Mononuclear cell (primary cell): ENCODE data around the gene ATXN7L1. TPM values are rescaled to one million over a fixed set of nuclear protein-coding genes. Genes with fewer than 3 reads are reported as not detected.

ENCODE experiments used
- H3K27me3 ChIP-seq: 2 replicates; pipeline ENCODE4 v1.6.0; 2011; ENCODE audit warnings: low read length, control low read depth; ENCODE audit not compliant: insufficient read depth
- H3K4me1 ChIP-seq: 2 replicates; pipeline ENCODE4 v1.5.1; 2011; ENCODE audit warnings: mild to moderate bottlenecking, low read length, control low read depth; ENCODE audit not compliant: insufficient read depth
- H3K4me3 ChIP-seq: 2 replicates; pipeline ENCODE4 v1.5.1; 2011; ENCODE audit warnings: mild to moderate bottlenecking, low read length, moderate library complexity
- H3K9me3 ChIP-seq: 2 replicates; pipeline ENCODE4 v1.5.1; 2011; ENCODE audit warnings: low read depth, mild to moderate bottlenecking, control low read depth, low read length
- total RNA-seq: library from RNA; depleted of rRNA; stranded (reverse); fragments of >200 nt; gene quantifications from one replicate; pipeline ENCODE4 v1.2.3, GENCODE V29; 2012

Gene ATXN7L1
- total RNA-seq, 1 donor = 7.1 TPM

GRCh38 chr7:105815576-105815975, 60.8 kb downstream of the ATXN7L1 start:
- no peaks in the 10 kb centered on the region for H3K9me3 ChIP-seq
- H3K27me3 ChIP-seq = no peaks in the 10 kb centered on the region
- H3K4me1 ChIP-seq = peaks cover 32% of the 10 kb centered on the region
- no peak overlapping the region for H3K4me3 ChIP-seq

GRCh38 chr7:105814481-105814880, 61.9 kb downstream of the ATXN7L1 start:
- Histone ChIP-seq H3K9me3 (no peaks in the 10 kb centered on the region), H3K4me1 (peaks cover 39% of the 10 kb centered on the region), H3K4me3 (no peak overlapping the region), H3K27me3 (no peaks in the 10 kb centered on the region)

DNA sequence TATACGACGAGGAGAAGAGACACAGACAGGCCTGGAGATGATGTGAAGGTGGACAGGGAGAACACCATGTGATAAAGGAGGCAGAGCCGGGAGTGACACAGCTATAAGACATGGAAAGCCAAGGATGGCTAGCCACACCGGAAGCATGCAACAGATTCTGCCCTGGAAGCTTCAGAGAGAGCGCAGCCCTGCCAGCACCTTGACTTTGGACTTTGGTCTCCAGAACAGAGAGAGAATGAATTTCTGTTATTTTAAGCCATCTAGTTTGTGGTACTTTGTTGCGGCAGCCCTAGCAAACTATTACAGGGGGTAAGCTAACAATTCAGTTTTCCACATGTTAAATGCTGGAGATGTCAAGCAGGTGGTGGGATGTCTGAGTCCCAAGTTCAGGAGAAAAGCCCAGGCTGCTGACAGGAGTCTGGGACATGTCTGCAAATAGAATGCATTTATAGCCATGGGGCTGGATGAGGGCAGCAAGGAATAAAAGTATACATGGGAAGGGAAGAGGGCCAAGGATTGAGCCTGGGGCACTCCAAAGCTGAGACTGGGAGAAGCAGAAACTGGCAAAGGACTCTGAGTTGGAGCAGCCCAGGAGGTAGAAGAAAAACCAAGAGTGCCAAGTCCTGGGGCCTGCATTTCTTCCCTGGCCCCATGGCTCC, 65.1 kb downstream of the ATXN7L1 start:
- H3K27me3 ChIP-seq = no peaks in the 10 kb centered on the region
- no peak overlapping the region for H3K4me3 ChIP-seq
- H3K4me1 ChIP-seq = peaks cover 64% of the 10 kb centered on the region
- H3K9me3 ChIP-seq = no peaks in the 10 kb centered on the region

DNA sequence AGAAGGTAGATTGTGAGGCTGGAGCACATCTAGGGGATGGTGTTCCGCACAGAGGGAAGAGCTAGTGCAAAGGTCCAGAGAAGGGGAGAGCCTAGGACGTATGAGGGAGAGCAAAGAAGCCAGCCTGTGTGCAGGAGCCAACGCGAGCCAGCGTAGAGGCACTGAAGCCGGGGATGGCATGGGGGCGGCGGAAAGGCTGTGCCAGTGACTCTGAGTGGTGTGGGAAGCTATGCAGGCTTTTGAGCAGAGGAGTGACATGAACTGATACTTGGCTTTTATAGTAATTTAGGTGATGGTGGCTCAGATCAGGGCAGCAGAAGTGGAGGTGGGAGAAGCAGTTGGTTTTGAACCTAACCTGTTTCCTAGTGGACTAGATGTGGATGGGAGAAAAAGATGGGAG, 65.8 kb downstream of the ATXN7L1 start:
- Histone ChIP-seq H3K4me3 (no peak overlapping the region), H3K27me3 (no peaks in the 10 kb centered on the region), H3K9me3 (no peaks in the 10 kb centered on the region), H3K4me1 (peaks cover 63% of the 10 kb centered on the region)

DNA sequence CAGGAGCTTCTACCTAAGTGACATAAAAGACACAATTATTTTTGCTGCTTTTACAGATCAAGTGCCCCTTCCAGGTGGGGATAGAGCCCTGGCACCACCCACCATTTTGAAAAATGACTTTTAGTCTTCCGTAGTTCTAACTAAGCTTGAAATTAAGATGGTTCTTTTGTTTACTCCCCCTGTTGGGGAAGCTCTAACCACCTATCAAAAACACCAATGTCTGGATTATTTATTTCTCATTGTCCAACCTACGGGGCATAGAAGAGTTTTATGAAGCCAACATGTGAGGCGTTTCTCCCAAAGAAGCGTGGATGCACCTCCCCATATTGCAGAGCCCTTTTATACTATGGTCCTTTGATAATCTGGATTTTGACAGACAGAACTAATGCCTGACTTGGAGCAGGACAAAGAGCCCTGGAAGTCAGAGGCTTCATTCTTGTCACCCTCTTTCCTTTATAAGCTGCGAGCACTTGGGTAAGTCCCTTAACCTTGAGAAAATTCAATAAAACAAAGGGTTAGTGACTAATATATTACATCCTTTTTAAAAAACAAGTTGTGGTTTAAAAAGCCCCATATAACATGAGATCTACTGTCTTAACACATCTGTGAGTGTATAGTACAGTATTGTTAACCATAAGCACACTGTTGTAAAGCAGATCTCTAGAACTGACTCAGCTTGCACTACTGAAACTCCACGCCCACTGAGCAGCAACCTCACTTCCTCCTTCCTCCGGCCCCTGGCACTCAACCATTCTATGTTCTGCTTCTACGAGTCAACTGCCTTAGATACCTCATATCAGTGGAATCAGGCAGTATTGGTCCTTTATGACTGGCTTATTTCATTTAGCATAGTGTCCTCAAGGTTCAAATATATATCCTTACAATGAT, 67.5 kb downstream of the ATXN7L1 start:
- no peaks in the 10 kb centered on the region for H3K27me3 ChIP-seq
- H3K4me3 ChIP-seq = no peak overlapping the region
- H3K9me3 ChIP-seq = no peaks in the 10 kb centered on the region
- H3K4me1 ChIP-seq = peaks cover 48% of the 10 kb centered on the region

- no peaks in the 10 kb centered on the region for H3K9me3 ChIP-seq
- H3K4me3 ChIP-seq = no peak overlapping the region
- no peaks in the 10 kb centered on the region for H3K27me3 ChIP-seq
- H3K4me1 ChIP-seq = peaks cover 45% of the 10 kb centered on the region
Observed at GRCh38 chr7:105808209-105808608, 68.2 kb downstream of the ATXN7L1 start.

DNA sequence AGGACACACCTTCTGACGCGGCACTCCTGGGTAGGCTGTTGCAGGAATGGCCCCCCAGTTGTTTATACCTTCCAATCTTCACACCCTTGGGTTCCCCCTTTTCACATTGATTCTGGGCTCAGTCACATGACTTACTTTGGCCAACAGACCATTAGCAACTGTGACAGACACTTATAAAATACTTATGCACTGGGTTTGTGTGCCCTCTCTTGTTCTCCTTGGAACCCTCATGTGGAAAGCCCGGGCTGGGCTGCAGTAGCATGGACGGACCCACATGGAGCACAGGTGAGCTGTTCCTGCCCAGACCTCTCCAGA, 69.0 kb downstream of the ATXN7L1 start:
- no peak overlapping the region for H3K4me3 ChIP-seq
- no peaks in the 10 kb centered on the region for H3K27me3 ChIP-seq
- H3K9me3 ChIP-seq = no peaks in the 10 kb centered on the region
- peaks cover 45% of the 10 kb centered on the region for H3K4me1 ChIP-seq

- Histone ChIP-seq H3K9me3 (no peaks in the 10 kb centered on the region), H3K27me3 (no peaks in the 10 kb centered on the region), H3K4me3 (no peak overlapping the region), H3K4me1 (peaks cover 45% of the 10 kb centered on the region)
Observed at GRCh38 chr7:105806592-105807447, 69.6 kb downstream of the ATXN7L1 start.

DNA sequence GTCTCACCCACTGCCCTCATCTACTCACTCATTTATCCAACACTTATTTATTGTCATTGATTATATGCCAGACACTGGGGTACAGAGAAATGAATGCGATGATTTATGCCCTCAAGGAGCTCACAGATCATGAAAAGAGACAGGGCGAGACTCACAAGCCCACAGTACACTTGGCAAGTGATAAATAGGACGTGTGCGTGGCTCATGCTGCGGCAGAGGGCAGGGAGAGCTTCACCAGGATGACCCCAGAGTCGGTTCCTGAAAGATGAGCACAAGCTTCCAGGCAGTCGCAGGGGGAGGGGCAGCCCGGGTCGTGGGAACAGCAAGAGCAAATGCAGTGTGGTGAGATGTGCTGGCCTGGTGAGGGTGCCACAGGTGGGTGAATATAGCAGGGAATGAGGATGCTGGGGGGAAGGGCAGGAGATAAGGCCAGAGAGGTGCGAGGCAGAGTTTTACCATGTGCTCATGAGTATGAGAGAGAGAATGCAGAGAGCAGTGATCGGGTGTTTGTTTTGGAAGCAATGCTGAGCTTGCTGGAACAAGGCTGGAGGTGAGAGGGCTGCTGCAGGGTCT, 70.9 kb downstream of the ATXN7L1 start:
- Histone ChIP-seq H3K9me3 (no peaks in the 10 kb centered on the region), H3K4me3 (no peak overlapping the region), H3K4me1 (peaks cover 48% of the 10 kb centered on the region)

DNA sequence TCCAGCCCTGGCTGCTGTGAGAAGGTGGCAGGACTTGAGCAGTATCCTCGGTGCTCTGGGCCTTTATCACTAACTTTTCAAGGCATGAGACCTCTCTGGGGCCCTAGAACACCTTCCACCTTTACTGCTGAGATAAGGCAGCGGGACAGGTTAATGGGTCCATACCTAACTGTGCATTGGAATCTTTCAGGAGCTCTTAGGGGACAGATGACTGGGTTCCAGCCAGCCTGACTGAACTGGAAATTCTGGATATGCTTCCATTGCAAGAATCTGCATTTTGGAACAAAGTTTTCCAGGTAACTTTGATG, 73.0 kb downstream of the ATXN7L1 start:
- no peaks in the 10 kb centered on the region for H3K9me3 ChIP-seq
- peaks cover 40% of the 10 kb centered on the region for H3K4me1 ChIP-seq
- H3K27me3 ChIP-seq = no peaks in the 10 kb centered on the region

More for the DNA sequence above, 70.9 kb downstream of the ATXN7L1 start:
- H3K27me3 ChIP-seq = no peaks in the 10 kb centered on the region

DNA sequence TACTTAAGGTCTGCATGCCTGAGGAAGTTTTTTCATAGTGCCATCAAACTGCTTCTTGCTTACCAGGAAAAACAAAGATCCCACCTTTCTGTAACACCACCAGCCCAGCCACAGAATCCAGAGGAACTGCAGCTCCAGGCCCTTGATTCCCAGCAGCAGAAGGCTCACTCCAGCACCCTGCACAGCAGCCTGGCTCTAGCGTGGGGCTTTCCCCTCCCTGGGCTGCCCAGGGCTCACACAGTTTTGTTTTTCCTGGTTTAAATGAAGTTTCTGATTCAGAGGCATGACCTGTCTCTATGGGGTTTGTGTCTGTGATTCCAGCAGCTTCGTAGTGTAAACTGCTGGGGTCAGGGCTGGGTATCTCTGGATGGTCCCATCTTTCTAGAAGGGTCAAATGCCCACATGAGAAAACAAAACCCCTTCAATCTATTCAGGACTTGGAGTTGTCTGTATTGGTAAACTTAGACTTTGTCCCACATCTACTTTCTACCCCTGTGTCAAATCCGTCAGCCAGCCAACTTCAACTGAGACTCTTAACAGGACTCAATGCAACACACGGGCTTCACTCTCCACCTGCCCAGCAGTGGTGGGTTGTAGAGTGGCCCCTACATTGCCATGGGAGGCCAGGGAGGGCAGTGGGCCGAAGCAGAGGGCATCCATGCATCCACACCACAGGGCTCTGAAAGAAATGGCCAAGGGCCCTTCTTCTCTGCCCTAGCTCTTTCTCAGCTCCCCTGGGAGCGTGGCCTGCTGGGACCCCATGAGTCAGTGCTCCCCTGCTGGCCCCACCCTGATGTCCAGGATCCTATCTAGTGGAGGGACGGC, 73.6 kb downstream of the ATXN7L1 start:
- no peaks in the 10 kb centered on the region for H3K9me3 ChIP-seq

More for the DNA sequence above, 73.0 kb downstream of the ATXN7L1 start:
- H3K4me3 ChIP-seq = no peak overlapping the region

DNA sequence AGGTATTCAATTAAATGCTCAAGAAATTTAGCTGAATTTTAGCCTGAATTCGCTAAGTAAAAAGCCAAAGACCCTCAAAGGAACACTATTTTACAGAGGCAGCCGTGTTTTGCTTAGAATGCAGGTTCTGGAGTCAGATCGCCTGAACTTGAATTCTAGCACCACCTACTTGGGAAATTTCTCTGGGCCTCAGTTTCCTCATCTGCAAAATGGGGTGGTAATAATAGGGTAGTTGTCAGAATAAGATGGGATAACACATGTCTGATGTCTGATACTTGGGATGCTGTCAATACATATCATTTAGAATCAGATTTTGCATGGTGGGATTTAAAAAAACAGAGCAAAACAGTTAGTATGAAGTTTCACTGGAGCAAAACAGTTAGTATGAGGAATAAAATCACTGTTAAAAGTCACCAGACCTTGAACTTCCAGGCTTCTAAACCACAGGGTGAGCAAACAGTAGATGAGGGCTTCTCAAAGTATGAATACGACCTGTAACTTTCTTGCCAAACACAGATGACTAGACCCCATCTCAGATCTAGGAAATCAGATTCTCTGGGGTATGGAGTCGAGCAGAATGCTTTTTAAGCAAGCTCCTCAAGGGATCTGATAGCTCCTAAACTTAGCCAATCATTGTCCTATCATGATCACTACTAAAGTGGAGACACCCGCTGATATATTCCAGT, 75.4 kb downstream of the ATXN7L1 start:
- Histone ChIP-seq H3K4me3 (no peak overlapping the region), H3K9me3 (no peaks in the 10 kb centered on the region), H3K27me3 (no peaks in the 10 kb centered on the region), H3K4me1 (peaks cover 16% of the 10 kb centered on the region)

More for the DNA sequence above, 73.6 kb downstream of the ATXN7L1 start:
- Histone ChIP-seq H3K4me3 (no peak overlapping the region), H3K27me3 (no peaks in the 10 kb centered on the region), H3K4me1 (peaks cover 35% of the 10 kb centered on the region)

DNA sequence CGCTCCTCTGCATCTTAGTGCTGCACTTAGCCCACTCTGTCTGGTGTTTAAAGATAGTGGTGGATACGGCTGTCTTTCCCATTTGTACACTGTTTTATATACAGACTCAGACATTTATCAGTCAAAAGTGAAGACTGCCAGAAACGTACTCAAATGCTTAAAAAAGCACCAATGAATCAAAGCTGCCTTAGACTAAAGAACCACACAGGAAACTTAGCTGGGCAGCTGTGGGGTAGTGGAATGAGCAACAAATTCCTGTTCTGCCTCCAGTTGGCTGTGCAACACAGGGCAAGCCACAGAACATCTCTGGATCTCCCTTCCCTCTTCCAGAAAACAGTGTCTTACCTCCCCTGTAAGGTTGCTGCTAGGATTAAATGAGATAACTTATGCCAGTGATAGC, 76.0 kb downstream of the ATXN7L1 start:
- H3K4me3 ChIP-seq = no peak overlapping the region
- H3K4me1 ChIP-seq = peaks cover 13% of the 10 kb centered on the region
- H3K27me3 ChIP-seq = no peaks in the 10 kb centered on the region
- H3K9me3 ChIP-seq = no peaks in the 10 kb centered on the region

DNA sequence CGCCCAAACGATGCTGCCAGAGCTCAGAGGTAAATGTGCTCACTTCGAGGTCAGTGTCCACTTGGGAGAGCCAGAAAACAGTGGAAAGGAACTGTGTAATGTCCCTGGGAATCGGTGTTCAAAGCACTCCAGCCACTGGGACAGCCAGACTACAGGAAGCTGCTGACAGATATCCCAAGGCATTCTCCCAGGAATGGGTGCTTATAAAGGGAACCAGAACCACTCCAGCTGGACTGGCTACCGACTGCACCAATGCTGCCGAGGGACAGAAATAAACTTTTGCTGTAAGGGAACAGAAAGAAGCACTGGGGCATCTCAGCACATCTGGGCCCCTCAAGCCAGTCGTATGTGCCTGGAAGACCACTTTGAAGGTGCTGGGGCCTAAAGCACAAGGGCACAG, 76.7 kb downstream of the ATXN7L1 start:
- H3K9me3 ChIP-seq = no peaks in the 10 kb centered on the region
- peaks cover 13% of the 10 kb centered on the region for H3K4me1 ChIP-seq
- no peak overlapping the region for H3K4me3 ChIP-seq
- no peaks in the 10 kb centered on the region for H3K27me3 ChIP-seq
